ENCODE results near the gene KCNMB2.
"Not testable (repeated sequence)": the region's sequence is repeated elsewhere in the genome, so short reads cannot be mapped to it uniquely, and the experiment has no call there.

DNA sequence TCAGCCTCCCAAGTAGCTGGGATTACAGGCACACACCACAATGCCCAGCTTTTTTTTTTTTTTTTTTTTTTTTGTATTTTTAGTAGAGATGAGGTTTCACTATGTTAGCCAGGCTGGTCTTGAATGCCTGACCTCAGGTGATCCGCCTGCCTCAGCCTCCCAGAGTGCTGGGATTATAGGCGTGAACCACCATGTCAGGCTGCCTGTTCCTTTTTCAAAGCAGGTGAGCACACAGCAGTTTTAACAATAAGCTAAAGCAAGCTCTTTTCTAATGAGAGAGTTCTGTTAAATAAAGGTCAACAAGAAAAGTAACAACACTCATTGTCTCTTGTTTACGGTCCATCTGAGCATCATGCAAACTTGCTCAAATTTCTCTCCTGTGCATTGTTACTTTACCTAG is 13.2 kb downstream of the KCNMB2 start:
- not testable (repeated sequence) for TF ChIP-seq ATF1 (CRISPR knock-in tag; IDR thresholded peaks at IDR 0.05); SMAD4 (CRISPR knock-in tag; IDR thresholded peaks at IDR 0.05); FOXP1 (CRISPR knock-in tag; IDR thresholded peaks at IDR 0.05; ENCODE audit: borderline replicate concordance); KAT7 (CRISPR knock-in tag; IDR thresholded peaks at IDR 0.05; ENCODE audit: borderline replicate concordance); ZNF232 (CRISPR knock-in tag; IDR thresholded peaks at IDR 0.05)
- TF ChIP-seq, protein P1, sequence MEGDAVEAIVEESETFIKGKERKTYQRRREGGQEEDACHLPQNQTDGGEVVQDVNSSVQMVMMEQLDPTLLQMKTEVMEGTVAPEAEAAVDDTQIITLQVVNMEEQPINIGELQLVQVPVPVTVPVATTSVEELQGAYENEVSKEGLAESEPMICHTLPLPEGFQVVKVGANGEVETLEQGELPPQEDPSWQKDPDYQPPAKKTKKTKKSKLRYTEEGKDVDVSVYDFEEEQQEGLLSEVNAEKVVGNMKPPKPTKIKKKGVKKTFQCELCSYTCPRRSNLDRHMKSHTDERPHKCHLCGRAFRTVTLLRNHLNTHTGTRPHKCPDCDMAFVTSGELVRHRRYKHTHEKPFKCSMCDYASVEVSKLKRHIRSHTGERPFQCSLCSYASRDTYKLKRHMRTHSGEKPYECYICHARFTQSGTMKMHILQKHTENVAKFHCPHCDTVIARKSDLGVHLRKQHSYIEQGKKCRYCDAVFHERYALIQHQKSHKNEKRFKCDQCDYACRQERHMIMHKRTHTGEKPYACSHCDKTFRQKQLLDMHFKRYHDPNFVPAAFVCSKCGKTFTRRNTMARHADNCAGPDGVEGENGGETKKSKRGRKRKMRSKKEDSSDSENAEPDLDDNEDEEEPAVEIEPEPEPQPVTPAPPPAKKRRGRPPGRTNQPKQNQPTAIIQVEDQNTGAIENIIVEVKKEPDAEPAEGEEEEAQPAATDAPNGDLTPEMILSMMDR (IDR thresholded peaks at IDR 0.05): not testable (repeated sequence)
- TF ChIP-seq, protein P2, sequence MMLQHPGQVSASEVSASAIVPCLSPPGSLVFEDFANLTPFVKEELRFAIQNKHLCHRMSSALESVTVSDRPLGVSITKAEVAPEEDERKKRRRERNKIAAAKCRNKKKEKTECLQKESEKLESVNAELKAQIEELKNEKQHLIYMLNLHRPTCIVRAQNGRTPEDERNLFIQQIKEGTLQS (CRISPR knock-in tag; conservative IDR thresholded peaks at IDR 0.05): not testable (repeated sequence)
